DMS114 treated with DMSO at 0.1 percent for 48 hours (cell line): ENCODE results near the gene SUN1.
"Not testable (repeated sequence)": the region's sequence is repeated elsewhere in the genome, so short reads cannot be mapped to it uniquely, and the experiment has no call there.

Experiments used
- DNase-seq: peaks from one replicate; lab custom pipeline; 2025; ENCODE audit not compliant: unreplicated experiment; lab: John Stamatoyannopoulos, UW

The SUN1 gene

GRCh38 chr7:832167-832967, at the start of gene SUN1:
SUN1 (plus strand) TSS chr7:832476; CDS start chr7:832525, 49 bp downstream.
- no peak for DNase-seq

- no peak for DNase-seq
Measured at GRCh38 chr7:782718-783449, 49.4 kb upstream of the SUN1 start.

GRCh38 chr7:783556-784490, 48.5 kb upstream of the SUN1 start:
- DNase-seq = no peak

- no peak for DNase-seq
Measured at GRCh38 chr7:784971-785370, 47.3 kb upstream of the SUN1 start.

- no peak for DNase-seq
Measured at GRCh38 chr7:785416-785815, 46.9 kb upstream of the SUN1 start.

GRCh38 chr7:786472-787255, 45.6 kb upstream of the SUN1 start:
- DNase-seq = no peak

GRCh38 chr7:787332-788240, 44.7 kb upstream of the SUN1 start:
- DNase-seq = no peak

GRCh38 chr7:791519-791918, 40.8 kb upstream of the SUN1 start:
- DNase-seq = no peak

GRCh38 chr7:794207-794606, 38.1 kb upstream of the SUN1 start:
- no peak for DNase-seq

- DNase-seq = no peak
Measured at GRCh38 chr7:794671-795329, 37.5 kb upstream of the SUN1 start.

GRCh38 chr7:796434-797169, 35.7 kb upstream of the SUN1 start:
- DNase-seq = not testable (repeated sequence)

- no peak for DNase-seq
Measured at GRCh38 chr7:798921-799470, 33.3 kb upstream of the SUN1 start.

- DNase-seq = no peak
Measured at GRCh38 chr7:800692-801091, 31.6 kb upstream of the SUN1 start.

GRCh38 chr7:801351-801750, 30.9 kb upstream of the SUN1 start:
- DNase-seq = not testable (repeated sequence)

GRCh38 chr7:801940-802381, 30.3 kb upstream of the SUN1 start:
- no peak for DNase-seq

- DNase-seq = no peak
Measured at GRCh38 chr7:802500-803242, 29.6 kb upstream of the SUN1 start.

GRCh38 chr7:803243-803635, 29.0 kb upstream of the SUN1 start:
- no peak for DNase-seq
